Mesodermal cell (in vitro differentiated cells): ENCODE data around the gene OTOGL.
"Not testable (repeated sequence)": the region's sequence is repeated elsewhere in the genome, so short reads cannot be mapped to it uniquely, and the experiment has no call there.

Experiments
- H3K27ac ChIP-seq: 2 replicates; pipeline ENCODE4 v1.7.0; 2013; ENCODE audit warnings: mild to moderate bottlenecking, low read depth, low read length, moderate library complexity; ENCODE audit not compliant: severe bottlenecking
- H3K36me3 ChIP-seq: 2 replicates; pipeline ENCODE4 v1.7.1; 2013; ENCODE audit warnings: mild to moderate bottlenecking, low read length, moderate library complexity; ENCODE audit not compliant: control insufficient read depth, insufficient read depth
- H3K4me1 ChIP-seq: one replicate; pipeline ENCODE4 v1.7.1; 2013; ENCODE audit warnings: mild to moderate bottlenecking, low read length; ENCODE audit not compliant: insufficient read depth, control insufficient read depth, poor library complexity, severe bottlenecking
- H3K4me3 ChIP-seq: 2 replicates; pipeline ENCODE4 v1.7.0; 2013; ENCODE audit warnings: low read length, control low read depth, mild to moderate bottlenecking; ENCODE audit not compliant: insufficient read depth, poor library complexity, severe bottlenecking; ENCODE audit errors: extremely low read depth
- H3K9me3 ChIP-seq: 2 replicates; pipeline ENCODE4 v1.7.1; 2013; ENCODE audit warnings: mild to moderate bottlenecking, low read length, moderate library complexity; ENCODE audit not compliant: control insufficient read depth
- WGBS, 2 experiments: methylation state at CpG; one replicate each; pipeline ENCODE4 v1.1.5; 2013; ENCODE audit warnings: missing lambda C conversion rate in 2 of 2; ENCODE audit not compliant: insufficient coverage in 2 of 2; 5-methylcytosine and 5-hydroxymethylcytosine counted together

OTOGL gene

DNA sequence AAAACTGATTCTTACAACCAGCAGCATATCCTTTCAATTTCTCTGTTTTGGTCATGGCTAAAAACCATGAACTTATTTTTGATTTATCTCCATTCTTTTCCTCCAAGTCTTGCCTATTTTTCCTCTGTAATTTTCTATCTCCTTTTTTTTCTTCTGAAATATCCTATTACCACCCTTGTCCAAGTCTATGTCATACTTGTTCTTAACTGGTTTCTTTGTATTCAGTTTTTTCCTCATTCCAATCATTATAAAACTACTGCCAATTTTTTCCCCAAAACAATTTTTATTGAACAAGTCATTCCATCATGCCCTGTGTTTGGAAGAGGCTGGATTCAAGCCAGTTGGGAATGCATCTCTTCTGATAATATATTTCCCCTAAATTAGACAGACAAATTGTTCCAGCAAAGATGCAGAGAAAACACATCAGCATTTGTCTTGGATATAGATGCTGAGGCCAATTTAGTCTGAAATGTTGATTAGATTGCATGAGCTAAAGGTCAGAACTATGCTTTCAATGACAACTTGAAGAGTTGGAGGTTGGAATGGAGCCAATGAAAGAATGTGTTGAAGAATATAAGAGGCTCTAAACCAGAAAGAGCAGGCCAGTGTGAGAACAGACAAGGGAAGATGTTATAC lies 30.7 kb downstream of the OTOGL start:
- Histone ChIP-seq H3K27ac (no peak overlapping the region), H3K9me3 (no peaks in the 10 kb centered on the region), H3K4me3 (no peak overlapping the region), H3K36me3 (no peaks in the 10 kb centered on the region), H3K4me1 (no peaks in the 10 kb centered on the region)

- no peak overlapping the region for H3K27ac ChIP-seq
- no peak overlapping the region for H3K4me3 ChIP-seq
- no peaks in the 10 kb centered on the region for H3K4me1 ChIP-seq
- no peaks in the 10 kb centered on the region for H3K9me3 ChIP-seq
- H3K36me3 ChIP-seq, result no peaks in the 10 kb centered on the region
- 94 to 100% methylated on average over 3 of the region's 3 CpGs for WGBS, 2 experiments
Observed at GRCh38 chr12:80135624-80136023, 36.3 kb downstream of the OTOGL start.

DNA sequence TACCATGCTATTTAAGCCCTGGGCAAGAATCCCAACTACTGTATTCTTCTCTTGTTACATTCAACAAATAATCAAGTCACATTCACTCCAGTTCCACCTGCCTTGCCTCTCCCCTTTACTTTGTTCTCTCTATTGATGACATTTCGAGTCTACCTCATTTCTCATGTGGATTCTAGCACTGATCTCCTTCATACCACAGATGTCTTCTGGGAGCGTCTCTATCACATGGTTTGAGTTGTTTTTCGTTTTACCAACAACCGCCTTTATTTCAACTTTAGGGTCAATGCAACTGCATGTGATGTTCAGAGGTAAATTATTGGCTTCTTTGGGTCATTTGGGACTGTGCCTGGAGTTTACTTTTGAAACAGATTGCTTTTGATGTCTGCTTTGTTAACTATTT lies 40.7 kb downstream of the OTOGL start:
- no peak overlapping the region for H3K27ac ChIP-seq
- 82 to 100% methylated on average over 1 to 3 of the region's 4 CpGs for WGBS, 2 experiments
- no peaks in the 10 kb centered on the region for H3K9me3 ChIP-seq
- H3K36me3 ChIP-seq, result no peaks in the 10 kb centered on the region
- H3K4me3 ChIP-seq, result no peak overlapping the region
- H3K4me1 ChIP-seq, result no peaks in the 10 kb centered on the region

DNA sequence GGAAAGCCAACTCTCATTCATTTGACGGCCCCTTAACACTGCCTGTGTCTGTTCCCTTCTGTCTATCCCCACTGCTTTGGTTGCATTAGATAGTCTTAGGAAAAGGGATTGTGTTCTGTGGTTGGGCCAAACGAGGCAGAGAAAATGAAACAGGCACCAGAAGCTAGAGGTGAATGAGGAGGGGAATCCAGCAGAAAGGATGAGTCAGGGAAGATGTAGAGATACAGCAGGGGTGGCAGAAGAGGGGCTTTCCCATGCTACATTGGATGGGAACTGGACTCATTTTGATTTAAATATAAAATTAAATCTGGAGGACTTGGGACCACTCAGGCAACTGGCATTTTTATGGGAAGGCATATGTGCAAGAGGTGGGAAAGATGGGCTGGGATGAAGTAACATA lies 43.3 kb downstream of the OTOGL start:
- H3K4me3 ChIP-seq, result no peak overlapping the region
- no peaks in the 10 kb centered on the region for H3K36me3 ChIP-seq
- no peak overlapping the region for H3K27ac ChIP-seq
- WGBS, 2 experiments, result 67 to 82% methylated on average over 1 to 2 of the region's 2 CpGs
- no peaks in the 10 kb centered on the region for H3K4me1 ChIP-seq
- H3K9me3 ChIP-seq, result no peaks in the 10 kb centered on the region

DNA sequence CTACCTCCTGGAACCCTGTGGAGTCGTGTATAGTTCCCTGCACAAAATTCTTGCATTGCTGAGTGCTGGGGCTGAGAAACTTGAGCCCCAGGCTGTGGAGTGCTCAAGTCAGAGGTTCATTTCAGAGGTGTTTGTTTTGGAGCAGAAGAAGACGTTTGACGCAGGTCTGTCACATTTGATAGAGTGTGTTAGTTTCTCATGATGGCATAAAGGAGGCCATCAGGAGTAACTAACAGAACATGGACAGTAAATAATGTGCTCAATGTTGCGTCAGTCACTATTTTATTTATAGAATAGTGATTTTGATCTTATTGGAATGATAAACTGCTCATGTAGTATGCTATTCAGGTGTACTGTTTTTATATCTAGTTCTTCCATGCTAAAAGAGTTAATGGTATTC lies 44.2 kb downstream of the OTOGL start:
- Histone ChIP-seq H3K9me3 (no peaks in the 10 kb centered on the region), H3K4me1 (no peaks in the 10 kb centered on the region), H3K4me3 (no peak overlapping the region), H3K36me3 (no peaks in the 10 kb centered on the region), H3K27ac (no peak overlapping the region)
- 87 to 93% methylated on average over 4 of the region's 4 CpGs for WGBS, 2 experiments

- H3K27ac ChIP-seq, H3K36me3 ChIP-seq, H3K9me3 ChIP-seq, H3K4me1 ChIP-seq, H3K4me3 ChIP-seq: not testable (repeated sequence)
- 94 to 97% methylated on average over 4 to 8 of the region's 26 CpGs for WGBS, 2 experiments
Observed at GRCh38 chr12:80149547-80150313, 50.4 kb downstream of the OTOGL start.

- H3K36me3 ChIP-seq, result no peaks in the 10 kb centered on the region
- 100% methylated on average over 2 of the region's 2 CpGs; no CpG with 5 or more reads in 1 of the 2 experiments for WGBS, 2 experiments
- H3K4me1 ChIP-seq, result no peaks in the 10 kb centered on the region
- no peaks in the 10 kb centered on the region for H3K9me3 ChIP-seq
- H3K4me3 ChIP-seq, result no peak overlapping the region
- H3K27ac ChIP-seq, result no peak overlapping the region
Observed at GRCh38 chr12:80151131-80151530, 51.8 kb downstream of the OTOGL start.

GRCh38 chr12:80154261-80154660 lies 54.9 kb downstream of the OTOGL start:
- no peaks in the 10 kb centered on the region for H3K36me3 ChIP-seq
- no peak overlapping the region for H3K27ac ChIP-seq
- H3K9me3 ChIP-seq, result no peaks in the 10 kb centered on the region
- H3K4me1 ChIP-seq, result no peaks in the 10 kb centered on the region
- H3K4me3 ChIP-seq, result no peak overlapping the region
- WGBS, 2 experiments, result no CpG with 5 or more reads among the region's 1 CpG

DNA sequence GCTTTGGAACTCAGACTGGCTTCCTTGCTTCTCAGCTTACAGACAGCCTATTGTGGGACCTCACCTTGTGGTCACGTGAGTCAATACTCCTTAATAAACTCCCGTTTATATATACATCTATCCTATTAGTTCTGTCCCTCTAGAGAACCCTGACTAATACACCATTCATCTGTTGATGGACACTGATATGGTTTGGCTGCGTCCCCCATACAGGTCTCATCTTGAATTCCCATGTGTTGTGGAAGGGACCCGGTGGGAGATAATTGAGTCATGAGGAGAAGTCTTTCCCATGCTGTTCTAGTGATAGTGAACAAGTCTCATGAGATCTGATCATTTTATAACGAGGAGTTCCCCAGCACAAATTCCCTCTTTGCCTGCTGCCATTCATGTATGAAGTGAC lies 57.0 kb downstream of the OTOGL start:
- H3K27ac ChIP-seq, result no peak overlapping the region
- H3K36me3 ChIP-seq, result no peaks in the 10 kb centered on the region
- 90 to 97% methylated on average over 2 to 5 of the region's 5 CpGs for WGBS, 2 experiments
- H3K4me1 ChIP-seq, result no peaks in the 10 kb centered on the region
- H3K4me3 ChIP-seq, result no peak overlapping the region
- H3K9me3 ChIP-seq, result no peaks in the 10 kb centered on the region

GRCh38 chr12:80157645-80158044 lies 58.3 kb downstream of the OTOGL start:
- 86% methylated on average over 1 of the region's 2 CpGs; no CpG with 5 or more reads in 1 of the 2 experiments for WGBS, 2 experiments
- no peaks in the 10 kb centered on the region for H3K4me1 ChIP-seq

GRCh38 chr12:80161612-80162011 lies 62.3 kb downstream of the OTOGL start:
- Histone ChIP-seq H3K27ac (no peak overlapping the region), H3K4me1 (no peaks in the 10 kb centered on the region), H3K4me3 (no peak overlapping the region), H3K36me3 (no peaks in the 10 kb centered on the region), H3K9me3 (no peaks in the 10 kb centered on the region)
- WGBS, 2 experiments, result 88 to 91% methylated on average over 3 of the region's 4 CpGs

More at GRCh38 chr12:80157645-80158044, 58.3 kb downstream of the OTOGL start:
- Histone ChIP-seq H3K9me3 (no peaks in the 10 kb centered on the region), H3K36me3 (no peaks in the 10 kb centered on the region), H3K4me3 (no peak overlapping the region), H3K27ac (no peak overlapping the region)
